Neural cell (in vitro differentiated cells): ENCODE data around the gene GPR21.

ENCODE experiments used
- CTCF ChIP-seq: fragments of 450-650 bp; IDR thresholded peaks from 2 replicates; pipeline ENCODE4 v1.5.1; 2014; ENCODE audit warnings: antibody characterized with exemption, mild to moderate bottlenecking, moderate library complexity; ENCODE audit not compliant: poor library complexity, severe bottlenecking
- EP300 ChIP-seq: fragments of 450-650 bp; conservative IDR thresholded peaks from 2 replicates; pipeline ENCODE4 v1.6.1; 2014; ENCODE audit warnings: antibody characterized with exemption, mild to moderate bottlenecking, moderate library complexity; ENCODE audit not compliant: poor library complexity, severe bottlenecking
- EZH2 ChIP-seq: fragments of 200-600, 300-800 bp; shearing (Covaris generic), sonication (generic); IDR thresholded peaks from 2 replicates; pipeline ENCODE4 v1.6.1; 2014; ENCODE audit warnings: antibody characterized with exemption, low read length, borderline replicate concordance, mild to moderate bottlenecking; ENCODE audit not compliant: insufficient read depth, poor library complexity, severe bottlenecking
- MXI1 ChIP-seq: fragments of 450-650 bp; conservative IDR thresholded peaks from 2 replicates; pipeline ENCODE4 v1.6.1; 2014; ENCODE audit warnings: antibody characterized with exemption, mild to moderate bottlenecking; ENCODE audit not compliant: poor library complexity, severe bottlenecking
- POLR2AphosphoS5 ChIP-seq: IDR thresholded peaks from 2 replicates; pipeline ENCODE4 v1.6.1; 2012
- RAD21 ChIP-seq: fragments of 450-650 bp; conservative IDR thresholded peaks from 2 replicates; pipeline ENCODE4 v1.6.1; 2014; ENCODE audit warnings: antibody characterized with exemption, mild to moderate bottlenecking, moderate library complexity
- REST ChIP-seq: IDR thresholded peaks from 2 replicates; pipeline ENCODE4 v1.6.1; 2012; ENCODE audit warnings: borderline replicate concordance
- SMC3 ChIP-seq: fragments of 450-650 bp; conservative IDR thresholded peaks from 2 replicates; pipeline ENCODE4 v1.6.1; 2014; ENCODE audit warnings: antibody characterized with exemption, mild to moderate bottlenecking, moderate library complexity; ENCODE audit not compliant: poor library complexity
- TAF1 ChIP-seq: IDR thresholded peaks from 2 replicates; pipeline ENCODE4 v1.6.1; 2012; ENCODE audit warnings: low read depth

- TF ChIP-seq MXI1 (no peak), CTCF (no peak), EZH2 (no peak), POLR2AphosphoS5 (no peak), REST (no peak), RAD21 (no peak), TAF1 (no peak), EP300 (no peak), SMC3 (no peak)
These were observed 36.9 kb upstream of the GPR21 start for GRCh38 chr9:122996586-122996985.
